Forelimb muscle (tissue), 1 donor: Measurements from ENCODE around the gene NTNG1. TPM values are rescaled to one million over a fixed set of nuclear protein-coding genes. Genes with fewer than 3 reads are reported as not detected.

Experiments
- DNase-seq: peaks from one replicate; pipeline ENCODE4 v3.0.0-alpha.2; 2013; ENCODE audit warnings: low read depth
- polyA plus RNA-seq: library from polyadenylated mRNA; unstranded; fragments of 120-200 nt; gene quantifications from one replicate; pipeline ENCODE4 v1.2.1, GENCODE V29; 2013; ENCODE audit not compliant: insufficient read length

NTNG1 gene
- polyA plus RNA-seq, 1 donor = 8.5 TPM

DNA sequence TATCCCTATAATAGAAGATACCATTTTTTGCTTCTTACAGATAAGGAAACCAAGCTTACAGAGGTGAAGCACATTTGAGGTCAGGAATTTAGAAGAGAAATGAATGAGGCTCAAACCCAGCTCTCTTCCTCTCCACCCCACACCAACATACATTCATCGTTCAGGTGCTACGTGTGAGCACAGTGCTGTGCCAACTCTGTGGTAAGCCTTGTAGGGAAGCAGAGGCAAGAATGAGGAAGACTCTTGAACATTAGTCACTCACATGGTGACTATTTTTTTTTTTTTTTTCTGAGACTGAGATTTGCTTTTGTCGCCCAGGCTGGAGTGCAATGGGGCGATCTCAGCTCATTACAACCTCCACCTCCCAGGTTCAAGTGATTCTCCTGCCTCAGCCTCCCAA lies 314.0 kb downstream of the NTNG1 start:
- DNase-seq = no peak

GRCh38 chr1:107457989-107458388 lies 317.1 kb downstream of the NTNG1 start:
- DNase-seq = no peak

DNA sequence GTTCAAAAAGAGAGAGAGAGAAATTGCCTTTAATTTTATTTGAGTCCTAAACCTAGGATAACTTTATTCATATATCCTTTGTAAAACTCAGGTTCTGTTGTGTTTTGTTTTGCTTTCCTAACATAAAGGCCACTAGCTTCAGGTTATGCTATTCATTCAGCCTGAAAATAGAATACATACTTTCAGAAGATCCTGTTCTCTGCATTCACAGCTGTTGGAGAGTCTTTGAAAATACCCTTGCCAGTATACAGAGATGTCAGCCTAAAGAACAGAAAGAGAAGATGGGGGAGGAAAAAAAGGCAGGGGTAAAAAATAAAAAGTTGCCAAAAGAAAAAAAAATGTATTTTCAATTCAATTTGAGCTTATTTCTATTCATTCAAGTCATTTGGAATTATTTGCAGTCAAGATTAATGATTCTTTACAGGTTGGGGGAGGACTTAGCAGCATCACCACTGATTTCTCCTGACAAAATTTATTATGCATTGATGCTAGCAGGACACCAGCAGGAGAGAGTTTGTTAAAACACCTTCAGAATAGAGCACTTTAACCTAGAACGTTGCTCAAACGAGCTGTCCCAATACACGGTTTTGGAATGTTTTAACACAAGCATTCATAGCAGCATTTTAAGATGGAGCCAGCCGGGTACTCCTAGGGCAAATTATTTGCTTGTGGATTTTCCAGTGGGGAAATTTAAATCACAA lies 318.5 kb downstream of the NTNG1 start:
- DNase-seq = no peak

GRCh38 chr1:107460035-107460434 lies 319.2 kb downstream of the NTNG1 start:
- DNase-seq = no peak

GRCh38 chr1:107464827-107465226 lies 324.0 kb downstream of the NTNG1 start:
- no peak for DNase-seq

GRCh38 chr1:107467286-107467685 lies 326.4 kb downstream of the NTNG1 start:
- no peak for DNase-seq

- DNase-seq = no peak
Measured at GRCh38 chr1:107467811-107468210, 327.0 kb downstream of the NTNG1 start.

DNA sequence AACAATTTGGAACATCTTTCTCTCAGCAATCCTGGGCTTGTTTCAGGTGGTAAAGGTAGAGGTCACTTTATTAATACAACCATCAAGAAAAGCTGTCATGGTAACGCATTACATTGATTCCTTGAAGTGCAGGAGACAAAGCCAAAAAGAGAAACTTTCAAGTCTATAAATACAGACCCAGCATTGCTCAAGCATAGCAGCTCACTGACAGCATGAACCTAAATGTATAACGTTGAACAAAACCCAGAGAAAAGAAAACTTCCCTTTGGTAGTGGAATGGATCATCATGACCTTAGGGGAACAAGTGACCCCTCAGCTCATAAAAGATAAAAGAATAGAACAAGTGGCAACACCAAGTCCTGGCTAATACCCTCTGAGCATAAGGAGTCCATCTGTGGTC lies 332.2 kb downstream of the NTNG1 start:
- no peak for DNase-seq

GRCh38 chr1:107474877-107475612 lies 334.2 kb downstream of the NTNG1 start:
- DNase-seq = no peak

DNA sequence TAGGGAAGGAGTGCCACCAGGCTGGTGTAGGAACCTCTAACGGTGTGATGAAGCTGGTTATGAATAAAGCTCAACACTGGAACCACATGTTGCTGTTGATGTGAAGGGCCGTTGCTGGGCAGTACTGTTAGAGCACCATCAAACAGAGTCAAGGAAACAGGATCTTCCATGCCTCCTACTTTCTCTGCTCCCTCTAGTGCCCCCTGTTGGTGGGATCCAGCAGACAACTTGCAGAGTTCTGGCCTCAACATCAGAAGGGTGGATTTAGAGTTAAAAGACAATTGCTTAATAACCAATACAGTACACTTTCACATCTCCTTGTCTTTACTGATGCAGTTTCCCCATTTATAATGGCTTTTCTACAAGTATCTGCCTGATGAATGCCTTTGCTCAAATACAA lies 336.4 kb downstream of the NTNG1 start:
- DNase-seq = no peak

DNA sequence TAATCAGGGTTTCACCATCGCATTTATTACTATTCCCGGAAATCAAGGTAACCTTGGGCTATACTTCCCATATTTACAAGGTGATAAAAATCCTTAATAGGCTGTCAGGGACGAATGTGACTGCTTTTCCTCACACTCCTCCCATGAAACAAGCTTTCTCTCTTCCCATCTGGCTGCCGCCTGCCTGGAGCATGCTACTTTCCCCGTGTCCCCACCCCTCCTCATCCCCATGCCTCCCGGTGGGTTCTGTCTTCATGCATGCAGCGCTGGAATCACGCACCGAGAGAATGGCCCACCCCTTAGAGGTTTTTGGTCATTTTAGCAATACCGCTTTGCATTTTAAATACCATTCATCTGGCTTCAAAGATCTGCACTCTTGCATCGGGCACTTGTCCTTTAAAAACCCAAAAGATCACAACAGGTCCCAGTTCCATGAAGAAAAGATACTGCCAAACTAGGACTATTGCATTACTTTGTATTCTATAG lies 339.1 kb downstream of the NTNG1 start:
- DNase-seq = no peak

- no peak for DNase-seq
Measured at GRCh38 chr1:107480548-107481415, 339.9 kb downstream of the NTNG1 start.

DNA sequence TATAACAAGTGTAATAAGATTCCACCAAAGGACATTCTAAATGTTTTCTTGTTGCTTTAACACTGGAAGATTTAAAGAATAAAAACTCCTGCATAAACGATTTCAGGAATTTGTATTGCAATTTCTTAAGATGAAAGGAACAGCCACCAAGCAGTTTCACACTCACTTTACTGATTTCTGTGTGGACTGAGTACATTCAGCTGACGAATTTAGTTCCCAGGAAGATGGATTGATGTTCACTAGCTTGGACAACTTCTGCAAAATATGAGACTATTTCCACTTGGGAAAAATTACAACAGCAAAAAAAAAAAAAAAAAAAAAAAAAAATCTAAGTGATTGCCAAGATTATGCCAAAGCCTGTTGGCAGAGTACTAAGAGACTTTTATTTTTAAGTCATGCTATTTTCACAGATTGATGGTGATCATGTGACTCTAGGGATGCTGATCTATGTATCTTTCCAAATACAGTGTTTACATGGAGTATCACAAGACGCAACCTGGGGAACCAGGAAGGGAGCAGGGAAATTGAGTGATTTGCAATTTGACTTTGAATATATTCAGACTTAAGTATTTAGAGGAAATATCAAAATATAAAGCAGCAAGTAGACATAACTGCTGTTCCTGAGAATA lies 341.0 kb downstream of the NTNG1 start:
- no peak for DNase-seq

DNA sequence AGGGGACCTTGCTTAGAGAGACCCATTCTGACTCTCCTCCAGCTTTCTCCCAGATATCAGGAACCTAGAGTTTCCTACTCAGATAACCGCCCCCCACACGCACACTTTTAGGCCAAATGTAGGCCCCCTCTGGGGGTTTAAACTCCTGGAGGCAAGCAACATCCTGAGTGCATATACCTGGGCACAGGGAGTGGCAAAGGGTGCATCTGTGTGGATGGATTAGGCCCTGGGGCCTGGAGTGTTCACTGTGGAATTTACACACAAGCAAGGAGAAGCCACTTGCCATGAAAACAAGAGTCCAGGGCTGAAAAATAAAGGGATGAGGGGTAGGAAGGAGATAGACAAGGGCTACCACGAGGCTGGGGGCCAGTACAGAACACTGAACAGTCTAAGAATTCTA lies 343.1 kb downstream of the NTNG1 start:
- no peak for DNase-seq

GRCh38 chr1:107486349-107486748 lies 345.5 kb downstream of the NTNG1 start:
- DNase-seq = no peak

- DNase-seq = no peak
Measured at GRCh38 chr1:107487506-107487905, 346.7 kb downstream of the NTNG1 start.

- DNase-seq = no peak
Measured at GRCh38 chr1:107491582-107491981, 350.7 kb downstream of the NTNG1 start.

DNA sequence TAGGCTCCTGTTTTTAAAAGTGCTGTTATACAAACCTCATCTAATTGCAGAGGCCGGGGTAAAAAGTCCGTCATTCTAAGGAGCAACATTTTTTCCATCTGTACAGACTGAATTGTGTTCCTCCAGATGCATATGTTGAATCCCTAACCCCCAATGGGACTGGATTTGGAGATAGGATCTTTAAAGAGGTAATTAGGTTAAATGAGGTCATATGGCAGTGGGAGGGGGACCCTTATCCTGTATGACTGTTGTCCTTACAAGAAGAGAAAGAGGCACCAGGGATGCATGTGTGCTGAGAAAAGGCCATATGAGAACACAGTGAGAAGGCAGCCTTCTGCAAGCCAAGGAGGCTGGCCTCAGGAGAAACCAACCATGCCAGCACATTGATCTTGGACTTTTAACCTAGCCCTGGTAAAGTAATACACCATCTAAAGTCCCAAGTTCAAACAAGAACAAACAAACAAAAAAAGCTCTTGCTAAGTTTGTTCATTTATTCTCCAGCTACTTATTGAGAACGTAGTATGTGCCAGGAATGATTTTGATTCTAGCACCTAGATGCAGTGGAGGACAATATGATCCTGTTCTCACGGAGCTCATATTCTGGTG lies 352.4 kb downstream of the NTNG1 start:
- no peak for DNase-seq

DNA sequence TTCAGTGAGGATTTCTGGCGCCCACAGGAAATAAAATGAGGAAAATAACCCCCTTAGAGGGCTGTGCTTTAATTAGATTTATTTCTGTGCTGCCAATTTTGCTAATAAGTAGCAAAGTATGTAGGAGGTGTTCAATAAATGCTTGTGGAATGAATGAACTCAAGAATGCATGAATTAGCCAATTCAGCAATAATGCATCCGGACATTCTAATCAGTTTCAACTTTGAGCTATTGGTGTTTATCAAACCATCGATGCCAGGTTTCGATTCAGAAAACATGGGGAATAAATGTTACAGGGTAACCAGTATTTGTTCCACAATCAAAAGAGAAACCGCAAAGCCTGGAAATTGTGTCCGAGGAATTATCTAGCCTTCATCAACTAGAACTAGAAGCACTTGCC lies 353.2 kb downstream of the NTNG1 start:
- no peak for DNase-seq

- no peak for DNase-seq
Measured at GRCh38 chr1:107496002-107496401, 355.2 kb downstream of the NTNG1 start.

- no peak for DNase-seq
Measured at GRCh38 chr1:107499139-107499744, 358.4 kb downstream of the NTNG1 start.
